K562 (cell line): Measurements from ENCODE around the gene KIF17. TPM values are rescaled to one million over a fixed set of nuclear protein-coding genes. Genes with fewer than 3 reads are reported as not detected.

Experiments
- AFF4 ChIP-seq: sonication (generic); formaldehyde crosslinking; IDR thresholded peaks from 2 replicates; pipeline ENCODE4 v1.8.0; 2023; ENCODE audit warnings: mild to moderate bottlenecking, missing genetic modification reagents
- CEBPG ChIP-seq, 3 experiments: fragments of 200-800 bp in 1 of 3; sonication (Bioruptor generic) in 1 of 3; sonication (generic) in 1 of 3; formaldehyde crosslinking in 1 of 3; IDR thresholded peaks in 2 of 3; conservative IDR thresholded peaks in 1 of 3; 2 replicates each; pipeline versions ENCODE4 v1.6.1 to v1.8.0; 2016 to 2022; ENCODE audit warnings: missing compliant biosample characterization in 2 of 3, missing genetic modification characterization in 2 of 3, mild to moderate bottlenecking in 1 of 3, missing genetic modification reagents in 1 of 3
- FOXA3 ChIP-seq, 2 experiments: fragments of 450-650 bp in 1 of 2; sonication (generic) in 1 of 2; formaldehyde crosslinking; IDR thresholded peaks in 1 of 2; conservative IDR thresholded peaks in 1 of 2; 2 replicates each; pipeline versions ENCODE4 v1.4.0 to v1.8.0; 2020 to 2022; ENCODE audit warnings: mild to moderate bottlenecking in 2 of 2, missing genetic modification reagents in 1 of 2
- MAZ ChIP-seq, 2 experiments: fragments of 450-650 bp in 1 of 2; sonication (generic) in 1 of 2; formaldehyde crosslinking; IDR thresholded peaks in 1 of 2; conservative IDR thresholded peaks in 1 of 2; 2 replicates each; pipeline versions ENCODE4 v1.4.0 to v1.5.0; 2020; ENCODE audit warnings: mild to moderate bottlenecking in 1 of 2, missing genetic modification reagents in 1 of 2
- MEF2A ChIP-seq: IDR thresholded peaks from 2 replicates; pipeline ENCODE4 v1.6.1; 2011; ENCODE audit warnings: low read depth, mild to moderate bottlenecking, low read length, moderate library complexity; ENCODE audit not compliant: control insufficient read depth
- MXD1 ChIP-seq: fragments of 250-450 bp; sonication (Bioruptor Pico); IDR thresholded peaks from 2 replicates; pipeline ENCODE4 v1.8.0; 2021; ENCODE audit warnings: borderline replicate concordance, mild to moderate bottlenecking, moderate library complexity; ENCODE audit not compliant: poor library complexity, severe bottlenecking
- RFX1 ChIP-seq: fragments of 450-650 bp; IDR thresholded peaks from 2 replicates; pipeline ENCODE4 v1.6.1; 2016; ENCODE audit warnings: mild to moderate bottlenecking, moderate library complexity
- SIN3B ChIP-seq: fragments of 450-650 bp; IDR thresholded peaks from 2 replicates; pipeline ENCODE4 v1.6.1; 2017; ENCODE audit warnings: low read depth, mild to moderate bottlenecking, moderate library complexity
- SMARCA5 ChIP-seq: fragments of 450-650 bp; IDR thresholded peaks from 2 replicates; pipeline ENCODE4 v1.6.1; 2016
- TBP ChIP-seq: optimal IDR thresholded peaks from 2 replicates; pipeline ENCODE3; 2011; ENCODE audit warnings: low read depth, low read length, improper control_type of control experiment
- TEAD2 ChIP-seq: fragments of 450-650 bp; IDR thresholded peaks from 2 replicates; pipeline ENCODE4 v1.6.1; 2016; ENCODE audit warnings: missing genetic modification characterization, control low read depth, missing compliant biosample characterization
- THRAP3 ChIP-seq: fragments of 450-650 bp; IDR thresholded peaks from 2 replicates; pipeline ENCODE4 v1.6.1; 2016; ENCODE audit warnings: mild to moderate bottlenecking, inconsistent platforms, borderline replicate concordance
- ZNF239 ChIP-seq: fragments of 250-450 bp; sonication (Bioruptor Pico); IDR thresholded peaks from 2 replicates; pipeline ENCODE4 v1.4.0; 2020; ENCODE audit warnings: mild to moderate bottlenecking
- ZNF431 ChIP-seq: sonication (generic); formaldehyde crosslinking; IDR thresholded peaks from 2 replicates; pipeline ENCODE4 v1.8.0; 2022; ENCODE audit warnings: mild to moderate bottlenecking, missing genetic modification reagents
- ZNF584 ChIP-seq: fragments of 200-800 bp; sonication (Bioruptor generic); IDR thresholded peaks from 2 replicates; pipeline ENCODE4 v1.6.1; 2016; ENCODE audit warnings: low read depth, mild to moderate bottlenecking, missing genetic modification characterization, missing compliant biosample characterization
- ZNF740 ChIP-seq, 3 experiments: fragments of 200-800 bp in 1 of 3; sonication (Bioruptor generic) in 1 of 3; sonication (generic) in 1 of 3; formaldehyde crosslinking in 1 of 3; IDR thresholded peaks; 2 replicates each; pipeline versions ENCODE4 v1.6.1 to v1.8.0; 2016 to 2022; ENCODE audit warnings: mild to moderate bottlenecking in 2 of 3, missing compliant biosample characterization in 2 of 3, missing genetic modification characterization in 2 of 3, missing genetic modification reagents in 1 of 3
- ZNF75A ChIP-seq: fragments of 450-650 bp; formaldehyde crosslinking; IDR thresholded peaks from 2 replicates; pipeline ENCODE4 v1.4.0; 2020; ENCODE audit warnings: mild to moderate bottlenecking
- polyA plus RNA-seq, 8 experiments: library from polyadenylated mRNA; depleted of rRNA in 4 of 8; stranded (reverse) in 5 of 8; unstranded in 3 of 8; fragments of >200 nt; fragmentation: Nextera tagmentation in 2 of 8; fragmentation: Illumina TruSeq in 1 of 8; extraction: Ambion mirVana in 2 of 8; extraction: Trizol in 1 of 8; gene quantifications; 2 replicates each; pipeline versions ENCODE4 v1.2.1 to v1.2.3, GENCODE V29; 2011 to 2014; ENCODE audit warnings: inconsistent platforms in 1 of 8, missing spikeins in 1 of 8
- total RNA-seq, 7 experiments: library from RNA; depleted of rRNA in 6 of 7; stranded (reverse); fragments of >200 nt in 6 of 7; fragmentation: Illumina TruSeq in 2 of 7; extraction: Trizol in 2 of 7; gene quantifications; 2 replicates each; pipeline versions ENCODE4 v1.2.1 to v1.2.3, GENCODE V29; 2011 to 2021; ENCODE audit warnings: low replicate concordance in 1 of 7

Gene KIF17
- total and polyA plus RNA-seq, 9 of the 15 experiments (the other 6 are each of a cell fraction or from before 2014, with no cell fraction given) = 0.04 to 0.47 (median 0.18) TPM; not detected in 5

DNA sequence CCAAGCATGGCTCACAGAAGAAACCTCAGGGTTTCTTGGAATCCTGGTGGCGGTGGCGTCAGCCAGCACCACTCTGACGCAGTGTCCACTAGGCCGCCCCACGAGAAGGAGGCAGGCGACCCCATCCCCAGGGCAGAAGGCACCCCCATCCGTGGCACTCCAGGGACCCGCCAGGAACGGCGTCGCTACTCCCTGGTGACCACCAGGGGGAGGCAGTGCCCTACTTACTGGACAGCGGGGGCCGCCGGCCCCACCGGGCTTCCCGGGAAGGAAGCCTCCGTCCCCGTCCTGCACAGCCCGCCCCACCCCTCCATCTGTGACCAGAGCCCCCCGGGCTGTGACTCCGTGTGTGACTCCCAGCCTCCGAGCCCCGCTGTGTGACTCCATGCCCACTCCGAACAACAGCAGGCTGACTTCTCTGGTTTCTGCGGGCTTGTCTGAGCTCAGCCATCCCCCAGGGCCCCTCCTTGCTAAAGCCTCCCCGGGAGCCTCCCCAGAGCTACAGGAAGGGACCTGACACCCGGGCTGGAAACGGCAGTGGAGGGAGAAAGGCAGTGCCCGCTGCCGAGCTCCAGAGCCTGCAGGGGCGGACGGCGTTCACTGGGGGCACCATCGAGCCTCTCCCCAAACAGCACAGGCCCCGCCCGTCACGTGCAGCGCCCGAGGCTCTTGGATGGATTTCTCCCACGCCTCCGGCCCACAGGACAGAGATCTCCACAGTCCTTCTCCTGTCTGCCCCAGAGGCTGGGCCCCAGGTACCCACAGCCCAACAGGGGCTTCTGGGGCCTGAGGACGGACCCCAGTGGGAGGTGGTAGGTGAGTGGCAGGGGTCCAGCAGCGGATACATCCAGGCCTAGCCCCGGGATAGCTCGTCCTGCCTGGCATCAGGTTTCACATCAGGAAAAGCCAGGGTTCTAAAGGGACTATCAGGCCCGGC lies 21.1 kb downstream of the KIF17 start (continued):
- TF ChIP-seq SIN3B (peak; percentile 27; the same call in 1 of the 2 replicates), ZNF75A (no peak), ZNF239 (CRISPR knock-in tag) (no peak), TBP (no peak), TEAD2 (tag) (no peak), ZNF740 (CRISPR knock-in tag; IDR thresholded peaks at IDR 0.05) (peak; percentile 83), ZNF740 (tag; IDR thresholded peaks at IDR 0.05) (peak in 1 of 2 experiments; percentile 87; a peak in 2 of 4 replicates), SMARCA5 (peak; percentile 85; the same call in 1 of the 2 replicates), MAZ (CRISPR knock-in tag; conservative IDR thresholded peaks at IDR 0.05 in 1 of 2, IDR thresholded peaks at IDR 0.05 in 1 of 2) (peak; percentile 86 to 91), AFF4 (CRISPR knock-in tag) (peak; percentile 63; the same call in 1 of the 2 replicates), RFX1 (no peak), MXD1 (CRISPR knock-in tag) (no peak), ZNF584 (CRISPR knock-in tag) (peak; percentile 13; the same call in 1 of the 2 replicates), CEBPG (CRISPR knock-in tag; IDR thresholded peaks at IDR 0.05) (0 out of 2 replicates have a peak, but pooled peaks have one; percentile 11), CEBPG (tag; conservative IDR thresholded peaks at IDR 0.05 in 1 of 2, IDR thresholded peaks at IDR 0.05 in 1 of 2) (no peak), FOXA3 (CRISPR knock-in tag; conservative IDR thresholded peaks at IDR 0.05 in 1 of 2, IDR thresholded peaks at IDR 0.05 in 1 of 2) (no peak), ZNF431 (CRISPR knock-in tag) (no peak), MEF2A (no peak), THRAP3 (no peak)
